Tibial nerve (tissue), 3 donors: Measurements from ENCODE around the gene UBA6.

Experiments used
- POLR2A ChIP-seq, 2 donors: fragments of 450-650 bp; IDR thresholded peaks; one replicate each; pipeline ENCODE4 v1.6.1; 2017; ENCODE audit warnings: antibody characterized with exemption in 2 of 2, mild to moderate bottlenecking in 2 of 2, moderate library complexity in 2 of 2
- TF ChIP-seq, protein P1 (sequence below), 5 experiments: fragments of 200-600 bp in 3 of 5; fragments of 450-650 bp in 2 of 5; sonication (generic) in 3 of 5; IDR thresholded peaks; one replicate each; pipeline ENCODE4 v1.5.1; 2016 to 2019; ENCODE audit warnings: antibody characterized with exemption in 5 of 5, mild to moderate bottlenecking in 3 of 5, moderate library complexity in 2 of 5

- no peak for TF ChIP-seq POLR2A (IDR thresholded peaks at IDR 0.05)
- TF ChIP-seq, protein P1, sequence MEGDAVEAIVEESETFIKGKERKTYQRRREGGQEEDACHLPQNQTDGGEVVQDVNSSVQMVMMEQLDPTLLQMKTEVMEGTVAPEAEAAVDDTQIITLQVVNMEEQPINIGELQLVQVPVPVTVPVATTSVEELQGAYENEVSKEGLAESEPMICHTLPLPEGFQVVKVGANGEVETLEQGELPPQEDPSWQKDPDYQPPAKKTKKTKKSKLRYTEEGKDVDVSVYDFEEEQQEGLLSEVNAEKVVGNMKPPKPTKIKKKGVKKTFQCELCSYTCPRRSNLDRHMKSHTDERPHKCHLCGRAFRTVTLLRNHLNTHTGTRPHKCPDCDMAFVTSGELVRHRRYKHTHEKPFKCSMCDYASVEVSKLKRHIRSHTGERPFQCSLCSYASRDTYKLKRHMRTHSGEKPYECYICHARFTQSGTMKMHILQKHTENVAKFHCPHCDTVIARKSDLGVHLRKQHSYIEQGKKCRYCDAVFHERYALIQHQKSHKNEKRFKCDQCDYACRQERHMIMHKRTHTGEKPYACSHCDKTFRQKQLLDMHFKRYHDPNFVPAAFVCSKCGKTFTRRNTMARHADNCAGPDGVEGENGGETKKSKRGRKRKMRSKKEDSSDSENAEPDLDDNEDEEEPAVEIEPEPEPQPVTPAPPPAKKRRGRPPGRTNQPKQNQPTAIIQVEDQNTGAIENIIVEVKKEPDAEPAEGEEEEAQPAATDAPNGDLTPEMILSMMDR (IDR thresholded peaks at IDR 0.05): no peak
Measured at GRCh38 chr4:67660418-67660817, 40.5 kb downstream of the UBA6 start.
